IMR-90 (cell line): Measurements from ENCODE around the gene COG8. TPM values are rescaled to one million over a fixed set of nuclear protein-coding genes. Genes with fewer than 3 reads are reported as not detected.
"Not testable (repeated sequence)": the region's sequence is repeated elsewhere in the genome, so short reads cannot be mapped to it uniquely, and the experiment has no call there.

Experiments
- ATAC-seq: fragments of 200-7000 bp; cut with Tn5 transposase; 2 replicates; pipeline ENCODE4 v1.9.1; 2020; ENCODE audit warnings: low read depth, mild to moderate bottlenecking, moderate library complexity
- BruUV-seq: library from RNA; stranded (reverse); fragments of 400-500 nt; replicated peaks from 2 replicates; lab custom pipeline; 2021; lab: Mats Ljungman, UMichigan
- CTCF ChIA-PET: fragments of 300-600 bp; formaldehyde crosslinking; extraction: SDS; loops from one replicate; lab custom pipeline; 2021; ENCODE audit warnings: antibody characterized with exemption; lab: Yijun Ruan, JAX
- POLR2A ChIA-PET: fragments of 300-600 bp; sonication (Branson Sonifier 250); formaldehyde crosslinking; loops from one replicate; lab custom pipeline; 2022; ENCODE audit warnings: antibody characterized with exemption; ENCODE audit not compliant: unreplicated experiment; lab: Charles Lee
- DNase-seq: peaks from one replicate; pipeline ENCODE4 v3.0.0; 2013
- H2AFZ ChIP-seq: replicated peaks from 2 replicates; pipeline ENCODE3; 2013; ENCODE audit warnings: low read length, mild to moderate bottlenecking; ENCODE audit not compliant: poor library complexity
- H2AK5ac ChIP-seq: 2 replicates; pipeline ENCODE4 v1.6.1; 2013; ENCODE audit warnings: low read depth, low read length, inconsistent platforms
- H2AK9ac ChIP-seq: replicated peaks from 2 replicates; pipeline ENCODE3; 2013; ENCODE audit warnings: mild to moderate bottlenecking, low read depth, low read length, moderate library complexity; ENCODE audit not compliant: poor library complexity
- H2BK120ac ChIP-seq: 2 replicates; pipeline ENCODE4 v1.6.1; 2013; ENCODE audit warnings: low read depth, low read length, inconsistent platforms
- H2BK15ac ChIP-seq: 3 replicates; pipeline ENCODE4 v1.6.1; 2013; ENCODE audit warnings: low read depth, low read length, inconsistent platforms
- H2BK20ac ChIP-seq: 2 replicates; pipeline ENCODE4 v1.6.1; 2013; ENCODE audit warnings: low read depth, mild to moderate bottlenecking, inconsistent platforms, low read length, moderate library complexity
- H2BK5ac ChIP-seq: 2 replicates; pipeline ENCODE4 v1.6.1; 2013; ENCODE audit warnings: mild to moderate bottlenecking, low read depth, low read length, inconsistent platforms; ENCODE audit not compliant: poor library complexity, severe bottlenecking
- H3K14ac ChIP-seq: replicated peaks from 2 replicates; pipeline ENCODE4 v1.6.1; 2013; ENCODE audit warnings: low read depth, low read length, inconsistent platforms
- H3K18ac ChIP-seq: 2 replicates; pipeline ENCODE4 v1.6.1; 2013; ENCODE audit warnings: low read depth, low read length, control low read depth
- H3K23ac ChIP-seq: 2 replicates; pipeline ENCODE4 v1.6.1; 2013; ENCODE audit warnings: low read depth, low read length, inconsistent platforms
- H3K27ac ChIP-seq: 2 replicates; pipeline ENCODE4 v1.5.1; 2013; ENCODE audit warnings: mild to moderate bottlenecking, control low read depth, low read length; ENCODE audit not compliant: insufficient read depth
- H3K27me3 ChIP-seq: 2 replicates; pipeline ENCODE4 v1.6.1; 2013; ENCODE audit warnings: low read length; ENCODE audit not compliant: control insufficient read depth, insufficient read depth
- H3K36me3 ChIP-seq: 2 replicates; pipeline ENCODE4 v1.6.1; 2013; ENCODE audit warnings: low read length, mixed read lengths; ENCODE audit not compliant: control insufficient read depth, insufficient read depth
- H3K4ac ChIP-seq: 2 replicates; pipeline ENCODE4 v1.6.1; 2013; ENCODE audit warnings: low read depth, low read length, inconsistent platforms
- H3K4me1 ChIP-seq: 2 replicates; pipeline ENCODE4 v1.6.1; 2013; ENCODE audit warnings: low read length, mixed read lengths; ENCODE audit not compliant: control insufficient read depth, insufficient read depth
- H3K4me2 ChIP-seq: 2 replicates; pipeline ENCODE4 v1.6.1; 2013; ENCODE audit warnings: low read depth, mild to moderate bottlenecking, control low read depth, low read length, moderate library complexity
- H3K4me3 ChIP-seq: 2 replicates; pipeline ENCODE4 v1.5.1; 2013; ENCODE audit warnings: low read depth, mild to moderate bottlenecking, control low read depth, low read length, moderate library complexity; ENCODE audit not compliant: insufficient read depth
- H3K56ac ChIP-seq: 2 replicates; pipeline ENCODE4 v1.6.1; 2013; ENCODE audit warnings: low read length, inconsistent platforms; ENCODE audit not compliant: insufficient read depth; ENCODE audit errors: extremely low read depth
- H3K79me1 ChIP-seq, 2 experiments: 2 replicates each; pipeline ENCODE4 v1.6.1; 2013; ENCODE audit warnings: low read length in 2 of 2, inconsistent platforms in 1 of 2, low read depth in 1 of 2
- H3K9ac ChIP-seq: 2 replicates; pipeline ENCODE4 v1.6.1; 2013; ENCODE audit warnings: low read depth, low read length, control low read depth
- H3K9me1 ChIP-seq: 2 replicates; pipeline ENCODE4 v1.6.1; 2013; ENCODE audit warnings: low read length, inconsistent platforms; ENCODE audit not compliant: insufficient read depth
- H3K9me3 ChIP-seq: 2 replicates; pipeline ENCODE4 v1.6.1; 2013; ENCODE audit warnings: low read length; ENCODE audit not compliant: control insufficient read depth, insufficient read depth
- H4K20me1 ChIP-seq: 2 replicates; pipeline ENCODE4 v1.6.1; 2013; ENCODE audit warnings: low read length, inconsistent platforms; ENCODE audit not compliant: insufficient read depth
- H4K5ac ChIP-seq: 2 replicates; pipeline ENCODE4 v1.6.1; 2013; ENCODE audit warnings: mild to moderate bottlenecking, low read depth, low read length, control low read depth
- H4K8ac ChIP-seq, 2 experiments: 2 replicates each; pipeline ENCODE4 v1.6.1; 2013; ENCODE audit warnings: low read depth in 2 of 2, low read length in 2 of 2, control low read depth in 1 of 2, inconsistent platforms in 1 of 2
- H4K91ac ChIP-seq: 2 replicates; pipeline ENCODE4 v1.6.1; 2013; ENCODE audit warnings: low read depth, low read length, inconsistent platforms; ENCODE audit not compliant: insufficient read depth
- WGBS, 2 experiments: methylation state at CpG; one replicate each; pipeline versions ENCODE4 v1.1.5 to v1.1.7; 2013; ENCODE audit warnings: missing lambda C conversion rate in 2 of 2; ENCODE audit not compliant: insufficient read length in 1 of 2; ENCODE audit errors: extremely low coverage in 2 of 2; 5-methylcytosine and 5-hydroxymethylcytosine counted together
- dilution Hi-C: fragments of 300-500 bp; cut with HindIII; formaldehyde crosslinking; loops from one replicate; pipeline ENCODE4 v1.14.3; 2018; ENCODE audit warnings: low sequenced_read_pairs; ENCODE audit not compliant: unreplicated experiment
- in situ Hi-C: fragments of 300-500 bp; cut with MboI; formaldehyde crosslinking; loops from 3 replicates; pipeline ENCODE4 v1.14.3; 2019; ENCODE audit warnings: low sequenced_read_pairs, inconsistent platforms, mixed read lengths
- intact Hi-C: fragments of 100-400 bp; cut with micrococcal nuclease; formaldehyde crosslinking; loops from 2 replicates; pipeline ENCODE4 v1.10.0; 2022
- polyA plus RNA-seq, 3 experiments: library from polyadenylated mRNA; depleted of rRNA; stranded (reverse); fragments of >200 nt; gene quantifications; 2 replicates each; pipeline ENCODE4 v1.2.3, GENCODE V29; 2012; ENCODE audit warnings: low replicate concordance in 1 of 3
- total RNA-seq: library from RNA; depleted of rRNA; stranded (reverse); fragments of >200 nt; gene quantifications from 2 replicates; pipeline ENCODE4 v1.2.3, GENCODE V29; 2012

The COG8 gene
- total and polyA plus RNA-seq, 2 of the 4 experiments (the other 2 are of a cell fraction): 23.4 to 26.2 TPM

GRCh38 chr16:69296771-69297170 lies 42.6 kb downstream of the COG8 start:
- not testable (repeated sequence) for H2AK5ac ChIP-seq, BruUV-seq
- WGBS, 2 experiments: no CpG with 5 or more reads among the region's 7 CpGs

More at GRCh38 chr16:69296771-69297170, 42.6 kb downstream of the COG8 start:
- H3K23ac ChIP-seq, dilution Hi-C loops, H3K27me3 ChIP-seq, H3K14ac ChIP-seq, H4K20me1 ChIP-seq, H3K18ac ChIP-seq, H2BK15ac ChIP-seq, CTCF ChIA-PET, H3K4me3 ChIP-seq, H3K9me1 ChIP-seq, ATAC-seq, H2BK120ac ChIP-seq, in situ Hi-C loops, H3K4ac ChIP-seq, H3K4me2 ChIP-seq, DNase-seq, H3K9me3 ChIP-seq, POLR2A ChIA-PET, H4K8ac ChIP-seq, H3K56ac ChIP-seq, H3K4me1 ChIP-seq, intact Hi-C loops, H2AFZ ChIP-seq, H3K9ac ChIP-seq, H2BK20ac ChIP-seq, H2BK5ac ChIP-seq, H2AK9ac ChIP-seq, H4K5ac ChIP-seq, H3K27ac ChIP-seq, H4K91ac ChIP-seq: not testable (repeated sequence)
- H3K36me3 ChIP-seq: peaks cover 28% of the 10 kb centered on the region
- peaks cover 5 to 58% of the 10 kb centered on the region in 2 experiments; a peak in 3 of 4 replicates for H3K79me1 ChIP-seq
